GM18499 (cell line): ENCODE data around the gene GPM6B.
A peak's percentile ranks its signal among the peaks of the same experiment; 100 is the strongest.

Experiments used
- ATAC-seq: cut with Tn5 transposase; IDR thresholded peaks from one replicate; pipeline ENCODE4 v1.9.1; 2021; ENCODE audit warnings: moderate number of reproducible peaks; ENCODE audit not compliant: insufficient read depth, unreplicated experiment

The GPM6B gene

GRCh38 chrX:13770013-13770535 is 46.8 kb downstream of the GPM6B start:
- ATAC-seq: no peak

- no peak for ATAC-seq
Observed at GRCh38 chrX:13768939-13769338, 48.0 kb downstream of the GPM6B start.

GRCh38 chrX:13764765-13765164 is 52.1 kb downstream of the GPM6B start:
- no peak for ATAC-seq

GRCh38 chrX:13764281-13764680 is 52.6 kb downstream of the GPM6B start:
- no peak for ATAC-seq

- ATAC-seq: no peak
Observed at GRCh38 chrX:13763489-13763888, 53.4 kb downstream of the GPM6B start.

GRCh38 chrX:13761606-13762414 is 55.1 kb downstream of the GPM6B start:
- ATAC-seq: peak; percentile 40

- no peak for ATAC-seq
Observed at GRCh38 chrX:13760426-13760825, 56.5 kb downstream of the GPM6B start.

GRCh38 chrX:13759152-13759718 is 57.7 kb downstream of the GPM6B start:
- ATAC-seq: peak; percentile 47

- no peak for ATAC-seq
Observed at GRCh38 chrX:13756381-13756780, 60.5 kb downstream of the GPM6B start.

GRCh38 chrX:13755254-13755653 is 61.6 kb downstream of the GPM6B start:
- ATAC-seq: no peak

- ATAC-seq: no peak
Observed at GRCh38 chrX:13754765-13755164, 62.1 kb downstream of the GPM6B start.

GRCh38 chrX:13752646-13753045 is 64.2 kb downstream of the GPM6B start:
- peak; percentile 49 for ATAC-seq

GRCh38 chrX:13752141-13752540 is 64.8 kb downstream of the GPM6B start:
- ATAC-seq: no peak

- no peak for ATAC-seq
Observed at GRCh38 chrX:13750812-13751211, 66.1 kb downstream of the GPM6B start.

- no peak for ATAC-seq
Observed at GRCh38 chrX:13750204-13750603, 66.7 kb downstream of the GPM6B start.

GRCh38 chrX:13748486-13748885 is 68.4 kb downstream of the GPM6B start:
- ATAC-seq: no peak

- ATAC-seq: no peak
Observed at GRCh38 chrX:13747836-13748235, 69.1 kb downstream of the GPM6B start.

- ATAC-seq: peak; percentile 86
Observed at GRCh38 chrX:13742397-13743176, 74.3 kb downstream of the GPM6B start.

GRCh38 chrX:13741695-13742094 is 75.2 kb downstream of the GPM6B start:
- ATAC-seq: no peak

- peak; percentile 78 for ATAC-seq
Observed at GRCh38 chrX:13734278-13735172, 82.4 kb downstream of the GPM6B start, which contains the start of the genes OFD1 and TRAPPC2. Gene OFD1, plus strand, starts transcription at chrX:13734748. Its CDS starts 324 bp downstream, at chrX:13735072. Gene TRAPPC2, minus strand, starts transcription at chrX:13734620. Its CDS starts 14,657 bp downstream, at chrX:13719963.
